ENCODE results near the gene RHOJ. TPM values are rescaled to one million over a fixed set of nuclear protein-coding genes. Genes with fewer than 3 reads are reported as not detected.

The RHOJ gene
- total RNA-seq, 1 experiment from 2014 or later = not detected

DNA sequence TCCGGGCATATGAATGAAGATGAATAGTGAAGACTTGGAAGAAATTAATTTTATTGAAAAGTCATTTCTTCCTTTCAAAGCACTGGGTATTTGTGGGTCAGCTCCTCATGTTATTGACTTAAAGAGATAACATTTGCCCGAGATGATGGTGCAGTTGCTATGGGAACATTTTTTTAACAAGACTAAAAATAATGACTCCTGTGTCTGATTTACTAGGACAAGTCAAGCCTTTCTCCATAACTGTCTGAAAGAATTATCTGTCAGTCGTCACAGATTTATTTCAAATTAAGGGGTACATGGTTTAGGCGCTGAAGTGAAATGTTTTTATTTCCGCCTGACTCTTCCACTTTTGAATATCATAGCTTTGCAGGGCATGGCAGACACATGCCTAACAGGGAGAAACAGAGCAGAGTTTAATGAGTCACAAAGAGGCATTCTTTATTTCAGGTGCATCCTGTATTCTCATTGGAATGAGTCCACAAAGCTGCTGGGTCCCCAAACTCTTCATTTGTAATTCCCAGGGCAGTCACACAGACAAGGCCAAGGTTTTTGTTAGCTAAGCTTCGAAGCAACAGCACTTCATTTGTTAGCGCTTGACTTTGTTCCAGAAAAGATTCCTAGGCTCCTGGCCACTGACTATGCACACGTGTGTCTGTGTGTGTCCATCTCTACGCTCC, 118.8 kb downstream of the RHOJ start:
- no peak for DNase-seq
- Histone ChIP-seq H3K36me3 (replicated peaks; ENCODE audit: control insufficient read depth, insufficient read depth, low read length) (no peaks in the 10 kb centered on the region), H3K4me3 (ENCODE audit: insufficient read depth, low read depth, low read length) (no peak overlapping the region), H3K27me3 (ENCODE audit: control insufficient read depth, insufficient read depth, low read length) (no peaks in the 10 kb centered on the region)

DNA sequence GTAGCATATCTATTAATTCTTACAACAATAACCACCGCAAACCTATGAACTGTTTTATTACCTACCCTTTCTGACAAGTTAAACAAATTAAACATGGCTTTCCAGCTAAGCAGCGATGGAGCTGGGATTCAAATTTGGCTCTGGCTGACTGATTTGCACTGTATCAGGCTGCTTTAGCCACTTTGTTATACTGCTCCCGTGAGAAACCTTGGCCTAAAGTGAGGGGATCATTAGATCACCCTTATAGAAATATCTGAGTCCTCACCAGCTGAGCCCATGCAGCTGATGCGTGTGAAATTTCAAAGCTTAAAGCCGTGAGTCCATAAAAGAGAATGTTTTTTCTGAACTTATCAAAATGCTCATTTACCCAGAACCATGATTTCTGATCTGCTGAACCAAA, 122.6 kb downstream of the RHOJ start:
- Histone ChIP-seq H3K4me3 (ENCODE audit: insufficient read depth, low read depth, low read length) (no peak overlapping the region), H3K27me3 (ENCODE audit: control insufficient read depth, insufficient read depth, low read length) (no peaks in the 10 kb centered on the region), H3K36me3 (replicated peaks; ENCODE audit: control insufficient read depth, insufficient read depth, low read length) (no peaks in the 10 kb centered on the region)
- DNase-seq = no peak

DNA sequence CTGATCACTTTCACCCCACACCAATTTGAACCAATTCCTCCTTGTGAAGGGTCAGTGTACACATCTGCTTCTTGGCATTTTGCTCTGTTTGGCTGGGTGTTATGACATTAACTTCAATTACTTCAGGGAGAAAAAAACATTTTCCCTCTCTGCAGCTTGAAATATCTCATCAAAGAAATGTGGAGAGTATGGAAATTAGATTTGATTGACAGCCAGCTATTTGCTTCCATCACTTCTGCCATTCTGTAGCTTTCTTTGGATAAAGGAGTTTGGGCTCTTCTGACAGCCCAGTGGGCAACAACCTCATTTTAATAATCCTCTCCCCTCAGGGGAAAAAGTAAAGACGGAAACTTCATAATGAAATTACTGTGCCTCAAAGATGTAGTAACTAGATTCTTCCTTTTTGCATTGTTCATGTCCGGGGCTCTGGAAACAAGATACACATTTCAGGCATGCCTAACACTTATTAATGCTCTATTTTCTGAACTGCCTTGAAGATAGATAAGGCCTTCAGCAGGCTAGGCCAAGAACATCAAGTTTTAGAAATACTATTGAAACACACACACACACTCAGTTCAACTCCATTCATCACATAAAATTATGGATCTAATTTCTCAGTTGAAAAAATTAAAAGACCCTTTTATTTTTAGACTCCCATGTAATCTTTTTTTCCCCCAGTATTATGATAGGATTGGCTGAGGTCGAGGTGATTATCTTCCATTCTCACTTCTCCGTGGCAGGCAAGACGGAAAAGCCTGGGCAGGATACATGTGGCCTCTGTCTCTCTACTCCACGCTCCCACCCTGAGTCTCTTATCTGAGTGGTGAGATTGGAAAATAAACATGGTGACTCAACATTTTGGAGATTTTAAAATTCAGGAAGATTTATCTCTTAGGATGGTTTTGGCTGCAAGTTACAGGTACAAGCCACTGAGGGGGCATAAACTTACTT, 124.8 kb downstream of the RHOJ start:
- DNase-seq = no peak
- Histone ChIP-seq H3K27me3 (ENCODE audit: control insufficient read depth, insufficient read depth, low read length) (no peaks in the 10 kb centered on the region), H3K4me3 (ENCODE audit: insufficient read depth, low read depth, low read length) (no peak overlapping the region), H3K36me3 (replicated peaks; ENCODE audit: control insufficient read depth, insufficient read depth, low read length) (no peaks in the 10 kb centered on the region)

DNA sequence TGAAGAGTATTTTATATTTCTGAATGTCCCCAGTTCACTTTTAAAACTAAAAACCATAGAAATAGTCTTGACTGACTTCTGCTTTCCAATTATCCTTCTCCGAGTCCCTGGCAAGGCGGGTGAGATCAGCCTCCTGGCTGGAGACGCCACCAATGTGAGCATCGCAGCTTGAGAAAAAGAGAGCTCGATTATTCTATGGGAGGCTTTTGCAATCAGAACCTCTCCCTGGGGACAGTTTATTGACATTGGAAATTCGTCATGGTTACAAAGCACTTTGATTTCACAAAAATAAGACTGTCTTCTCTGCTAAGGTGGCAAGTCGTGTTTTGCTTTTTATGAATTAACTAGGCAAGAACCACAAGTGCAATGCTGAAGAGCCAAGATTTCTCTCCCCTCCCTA, 138.1 kb downstream of the RHOJ start:
- no peak overlapping the region for H3K4me3 ChIP-seq (ENCODE audit: insufficient read depth, low read depth, low read length)
- no peak for DNase-seq
- no peaks in the 10 kb centered on the region for H3K36me3 ChIP-seq (replicated peaks; ENCODE audit: control insufficient read depth, insufficient read depth, low read length)
- no peaks in the 10 kb centered on the region for H3K27me3 ChIP-seq (ENCODE audit: control insufficient read depth, insufficient read depth, low read length)

Other genes starting within 250 kb of the RHOJ start
- 0.21 and 0.37 TPM in 2 replicates for gene KCNH5, start 159.0 kb upstream of the RHOJ start, total RNA-seq (2014; rRNA removed; shearing (Covaris generic))
- gene GPHB5, start 114.5 kb downstream of the RHOJ start, total RNA-seq (2014; rRNA removed; shearing (Covaris generic)) = not detected in 2 replicates